H1 (cell line): ENCODE results near the gene MAN1A2. TPM values are rescaled to one million over a fixed set of nuclear protein-coding genes. Genes with fewer than 3 reads are reported as not detected.

ENCODE experiments used
- PHF8 ChIP-seq: fragments of 200-600 bp; sonication (generic); conservative IDR thresholded peaks from 2 replicates; pipeline ENCODE4 v1.7.1; 2012; ENCODE audit warnings: low read depth, mild to moderate bottlenecking, inconsistent platforms, low read length, moderate library complexity
- SP4 ChIP-seq: IDR thresholded peaks from 2 replicates; pipeline ENCODE4 v1.6.1; 2012; ENCODE audit warnings: low read length, inconsistent platforms
- YY1 ChIP-seq: IDR thresholded peaks from 2 replicates; pipeline ENCODE4 v1.6.1; 2011; ENCODE audit warnings: low read depth, mild to moderate bottlenecking, low read length
- polyA plus RNA-seq, 7 experiments: library from polyadenylated mRNA; depleted of rRNA in 3 of 7; stranded (reverse) in 5 of 7; unstranded in 2 of 7; fragments of >200 nt in 5 of 7; fragments of 200-250 nt in 2 of 7; gene quantifications; 1 replicate in 5 of 7; 2 replicates in 1 of 7; 4 replicates in 1 of 7; pipeline versions ENCODE4 v1.2.1 to v1.2.3, GENCODE V29; 2011 to 2013; ENCODE audit warnings: missing spikeins in 2 of 7, mixed read lengths in 2 of 7
- total RNA-seq: library from RNA; stranded (reverse); fragmentation: NEBNext Ultra II Directional; extraction: Animal tissue kit (Norgen Biotek cat#: 25700); gene quantifications from 2 replicates; pipeline ENCODE4 v1.2.1, GENCODE V29; 2021
- TF ChIP-seq, protein P1 (sequence below): fragments of 300-600 bp; sonication (generic); IDR thresholded peaks from 2 replicates; pipeline ENCODE4 v1.7.1; 2012; ENCODE audit warnings: low read length, moderate library complexity, mild to moderate bottlenecking, inconsistent platforms; ENCODE audit not compliant: insufficient replicate concordance

MAN1A2 gene
- total and polyA plus RNA-seq, 2 of the 8 experiments (the other 6 are each of a cell fraction or from before 2014, with no cell fraction given) = 5.5 to 18.8 TPM

DNA sequence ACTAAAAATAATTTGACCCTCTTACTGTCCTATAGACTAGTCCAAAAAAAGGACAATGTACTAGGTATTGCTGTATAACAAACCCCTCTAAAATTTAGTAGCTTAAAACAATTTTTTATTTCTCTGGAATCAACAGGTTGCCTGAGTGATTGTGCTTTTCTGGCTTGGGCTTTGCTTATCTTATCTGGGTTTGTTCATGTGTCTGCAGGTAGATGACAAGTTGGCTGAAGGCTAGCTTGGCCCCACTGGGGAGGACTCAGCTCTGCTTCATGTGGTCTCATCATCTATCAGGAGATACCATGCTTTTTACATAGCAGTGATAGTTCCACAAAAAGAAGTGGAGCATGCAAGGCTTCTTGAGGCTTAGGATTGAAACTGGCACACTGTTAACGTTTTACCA is 114.2 kb downstream of the MAN1A2 start (continued):
- TF ChIP-seq, protein P1, sequence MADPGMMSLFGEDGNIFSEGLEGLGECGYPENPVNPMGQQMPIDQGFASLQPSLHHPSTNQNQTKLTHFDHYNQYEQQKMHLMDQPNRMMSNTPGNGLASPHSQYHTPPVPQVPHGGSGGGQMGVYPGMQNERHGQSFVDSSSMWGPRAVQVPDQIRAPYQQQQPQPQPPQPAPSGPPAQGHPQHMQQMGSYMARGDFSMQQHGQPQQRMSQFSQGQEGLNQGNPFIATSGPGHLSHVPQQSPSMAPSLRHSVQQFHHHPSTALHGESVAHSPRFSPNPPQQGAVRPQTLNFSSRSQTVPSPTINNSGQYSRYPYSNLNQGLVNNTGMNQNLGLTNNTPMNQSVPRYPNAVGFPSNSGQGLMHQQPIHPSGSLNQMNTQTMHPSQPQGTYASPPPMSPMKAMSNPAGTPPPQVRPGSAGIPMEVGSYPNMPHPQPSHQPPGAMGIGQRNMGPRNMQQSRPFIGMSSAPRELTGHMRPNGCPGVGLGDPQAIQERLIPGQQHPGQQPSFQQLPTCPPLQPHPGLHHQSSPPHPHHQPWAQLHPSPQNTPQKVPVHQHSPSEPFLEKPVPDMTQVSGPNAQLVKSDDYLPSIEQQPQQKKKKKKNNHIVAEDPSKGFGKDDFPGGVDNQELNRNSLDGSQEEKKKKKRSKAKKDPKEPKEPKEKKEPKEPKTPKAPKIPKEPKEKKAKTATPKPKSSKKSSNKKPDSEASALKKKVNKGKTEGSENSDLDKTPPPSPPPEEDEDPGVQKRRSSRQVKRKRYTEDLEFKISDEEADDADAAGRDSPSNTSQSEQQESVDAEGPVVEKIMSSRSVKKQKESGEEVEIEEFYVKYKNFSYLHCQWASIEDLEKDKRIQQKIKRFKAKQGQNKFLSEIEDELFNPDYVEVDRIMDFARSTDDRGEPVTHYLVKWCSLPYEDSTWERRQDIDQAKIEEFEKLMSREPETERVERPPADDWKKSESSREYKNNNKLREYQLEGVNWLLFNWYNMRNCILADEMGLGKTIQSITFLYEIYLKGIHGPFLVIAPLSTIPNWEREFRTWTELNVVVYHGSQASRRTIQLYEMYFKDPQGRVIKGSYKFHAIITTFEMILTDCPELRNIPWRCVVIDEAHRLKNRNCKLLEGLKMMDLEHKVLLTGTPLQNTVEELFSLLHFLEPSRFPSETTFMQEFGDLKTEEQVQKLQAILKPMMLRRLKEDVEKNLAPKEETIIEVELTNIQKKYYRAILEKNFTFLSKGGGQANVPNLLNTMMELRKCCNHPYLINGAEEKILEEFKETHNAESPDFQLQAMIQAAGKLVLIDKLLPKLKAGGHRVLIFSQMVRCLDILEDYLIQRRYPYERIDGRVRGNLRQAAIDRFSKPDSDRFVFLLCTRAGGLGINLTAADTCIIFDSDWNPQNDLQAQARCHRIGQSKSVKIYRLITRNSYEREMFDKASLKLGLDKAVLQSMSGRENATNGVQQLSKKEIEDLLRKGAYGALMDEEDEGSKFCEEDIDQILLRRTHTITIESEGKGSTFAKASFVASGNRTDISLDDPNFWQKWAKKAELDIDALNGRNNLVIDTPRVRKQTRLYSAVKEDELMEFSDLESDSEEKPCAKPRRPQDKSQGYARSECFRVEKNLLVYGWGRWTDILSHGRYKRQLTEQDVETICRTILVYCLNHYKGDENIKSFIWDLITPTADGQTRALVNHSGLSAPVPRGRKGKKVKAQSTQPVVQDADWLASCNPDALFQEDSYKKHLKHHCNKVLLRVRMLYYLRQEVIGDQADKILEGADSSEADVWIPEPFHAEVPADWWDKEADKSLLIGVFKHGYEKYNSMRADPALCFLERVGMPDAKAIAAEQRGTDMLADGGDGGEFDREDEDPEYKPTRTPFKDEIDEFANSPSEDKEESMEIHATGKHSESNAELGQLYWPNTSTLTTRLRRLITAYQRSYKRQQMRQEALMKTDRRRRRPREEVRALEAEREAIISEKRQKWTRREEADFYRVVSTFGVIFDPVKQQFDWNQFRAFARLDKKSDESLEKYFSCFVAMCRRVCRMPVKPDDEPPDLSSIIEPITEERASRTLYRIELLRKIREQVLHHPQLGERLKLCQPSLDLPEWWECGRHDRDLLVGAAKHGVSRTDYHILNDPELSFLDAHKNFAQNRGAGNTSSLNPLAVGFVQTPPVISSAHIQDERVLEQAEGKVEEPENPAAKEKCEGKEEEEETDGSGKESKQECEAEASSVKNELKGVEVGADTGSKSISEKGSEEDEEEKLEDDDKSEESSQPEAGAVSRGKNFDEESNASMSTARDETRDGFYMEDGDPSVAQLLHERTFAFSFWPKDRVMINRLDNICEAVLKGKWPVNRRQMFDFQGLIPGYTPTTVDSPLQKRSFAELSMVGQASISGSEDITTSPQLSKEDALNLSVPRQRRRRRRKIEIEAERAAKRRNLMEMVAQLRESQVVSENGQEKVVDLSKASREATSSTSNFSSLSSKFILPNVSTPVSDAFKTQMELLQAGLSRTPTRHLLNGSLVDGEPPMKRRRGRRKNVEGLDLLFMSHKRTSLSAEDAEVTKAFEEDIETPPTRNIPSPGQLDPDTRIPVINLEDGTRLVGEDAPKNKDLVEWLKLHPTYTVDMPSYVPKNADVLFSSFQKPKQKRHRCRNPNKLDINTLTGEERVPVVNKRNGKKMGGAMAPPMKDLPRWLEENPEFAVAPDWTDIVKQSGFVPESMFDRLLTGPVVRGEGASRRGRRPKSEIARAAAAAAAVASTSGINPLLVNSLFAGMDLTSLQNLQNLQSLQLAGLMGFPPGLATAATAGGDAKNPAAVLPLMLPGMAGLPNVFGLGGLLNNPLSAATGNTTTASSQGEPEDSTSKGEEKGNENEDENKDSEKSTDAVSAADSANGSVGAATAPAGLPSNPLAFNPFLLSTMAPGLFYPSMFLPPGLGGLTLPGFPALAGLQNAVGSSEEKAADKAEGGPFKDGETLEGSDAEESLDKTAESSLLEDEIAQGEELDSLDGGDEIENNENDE = no peak
- TF ChIP-seq YY1 (no peak), PHF8 (no peak), SP4 (no peak)
